Measurements from ENCODE around the gene CDH16. TPM values are rescaled to one million over a fixed set of nuclear protein-coding genes. Genes with fewer than 3 reads are reported as not detected.
"Not testable (repeated sequence)": the region's sequence is repeated elsewhere in the genome, so short reads cannot be mapped to it uniquely, and the experiment has no call there.

Gene CDH16
- not detected for total RNA-seq

GRCh38 chr16:66918803-66919568 lies at the start of gene CDH16:
TSS of gene CDH16 (minus strand) at chr16:66918885. CDS start at chr16:66918065, 820 bp downstream.
- CTCF ChIA-PET: interaction anchor here (0.6 to 3.1 kb wide), 10 partner anchors 10 to 88 kb away, joined by 3 to 12 read pairs (median 4); partner anchors contain the start of genes CES3, NAE1 and PDP2
- Mint-ChIP-seq H3K36me3 (ENCODE audit: low read depth) (no peaks in the 10 kb centered on the region), H3K27ac (no peak within 1 kb of the TSS), H3K27me3 (peaks cover 24% of the 10 kb centered on the region), H3K9me3 (no peaks in the 10 kb centered on the region), H3K4me1 (peaks cover 4% of the 10 kb centered on the region), H3K4me3 (no peak within 1 kb of the TSS)
- no peak for DNase-seq
- POLR2A ChIA-PET: no interaction called here

GRCh38 chr16:66964049-66964448 lies 45.4 kb upstream of the CDH16 start:
- Mint-ChIP-seq H3K36me3 (ENCODE audit: low read depth) (no peaks in the 10 kb centered on the region), H3K4me1 (peaks cover 30% of the 10 kb centered on the region), H3K4me3 (no peak overlapping the region), H3K9me3 (no peaks in the 10 kb centered on the region), H3K27me3 (no peaks in the 10 kb centered on the region), H3K27ac (no peak overlapping the region)
- POLR2A ChIA-PET: no interaction called here
- no peak for DNase-seq
- CTCF ChIA-PET: interaction anchor here (0.5 to 2.6 kb wide), 8 partner anchors 10 to 221 kb away, joined by 3 to 11 read pairs (median 6); no protein-coding TSS in a partner anchor

- Mint-ChIP-seq H3K36me3 (ENCODE audit: low read depth) (no peaks in the 10 kb centered on the region), H3K27ac (peak overlapping the region; percentile 91), H3K9me3 (no peaks in the 10 kb centered on the region), H3K4me1 (peaks cover 44% of the 10 kb centered on the region), H3K4me3 (peak overlapping the region; percentile 51), H3K27me3 (no peaks in the 10 kb centered on the region)
- ChIA-PET CTCF (interaction anchor here (0.8 to 4.5 kb wide), 10 partner anchors 9 to 223 kb away, joined by 3 to 19 read pairs (median 4); no protein-coding TSS in a partner anchor), POLR2A (no interaction called here)
- peak; percentile 21 for DNase-seq
Measured at GRCh38 chr16:66961914-66962313, 43.2 kb upstream of the CDH16 start.

- peak; percentile 75 for DNase-seq
- peak within 1 kb of the TSS; percentile 91 for H3K27ac Mint-ChIP-seq
- H3K4me1 Mint-ChIP-seq: peaks cover 44% of the 10 kb centered on the region
- no peaks in the 10 kb centered on the region for H3K36me3 Mint-ChIP-seq (ENCODE audit: low read depth)
- peak within 1 kb of the TSS; percentile 63 for H3K4me3 Mint-ChIP-seq
- ChIA-PET POLR2A (no interaction called here), CTCF (interaction anchor here (0.5 to 4.5 kb wide), 20 partner anchors 9 to 214 kb away, joined by 3 to 19 read pairs (median 4); partner anchors contain the start of genes CDH16 and PHAF1)
- no peaks in the 10 kb centered on the region for H3K9me3 Mint-ChIP-seq
- H3K27me3 Mint-ChIP-seq: no peaks in the 10 kb centered on the region
Measured at GRCh38 chr16:66961065-66961744, 42.5 kb upstream of the CDH16 start, which contains the start of gene CES3. TSS of gene CES3 (plus strand) at chr16:66961266. CDS start at chr16:66961308, 42 bp downstream.

- H3K36me3 Mint-ChIP-seq (ENCODE audit: low read depth): no peaks in the 10 kb centered on the region
- H3K9me3 Mint-ChIP-seq: no peaks in the 10 kb centered on the region
- H3K4me3 Mint-ChIP-seq: no peak overlapping the region
- H3K27ac Mint-ChIP-seq: peak overlapping the region; percentile 79
- CTCF ChIA-PET: interaction anchor here (0.6 to 4.5 kb wide), 6 partner anchors 18 to 211 kb away, joined by 3 to 19 read pairs (median 4); partner anchors contain the start of gene PHAF1
- POLR2A ChIA-PET: no interaction called here
- no peak for DNase-seq
- peaks cover 44% of the 10 kb centered on the region for H3K4me1 Mint-ChIP-seq
- H3K27me3 Mint-ChIP-seq: no peaks in the 10 kb centered on the region
Measured at GRCh38 chr16:66960270-66960669, 41.6 kb upstream of the CDH16 start.

- no peaks in the 10 kb centered on the region for H3K36me3 Mint-ChIP-seq (ENCODE audit: low read depth)
- DNase-seq: no peak
- peaks cover 44% of the 10 kb centered on the region for H3K4me1 Mint-ChIP-seq
- H3K27me3 Mint-ChIP-seq: no peaks in the 10 kb centered on the region
- POLR2A ChIA-PET: interaction anchor here (0.7 kb wide), 1 partner anchor 199 kb away, joined by 5 read pairs; no protein-coding TSS in a partner anchor
- CTCF ChIA-PET: interaction anchor here (0.6 to 4.5 kb wide), 8 partner anchors 9 to 331 kb away, joined by 3 to 19 read pairs (median 4); partner anchors contain the start of gene PHAF1
- no peak overlapping the region for H3K4me3 Mint-ChIP-seq
- no peak overlapping the region for H3K27ac Mint-ChIP-seq
- no peaks in the 10 kb centered on the region for H3K9me3 Mint-ChIP-seq
Measured at GRCh38 chr16:66959704-66960161, 41.0 kb upstream of the CDH16 start.

- Mint-ChIP-seq H3K27ac (peak overlapping the region; percentile 71), H3K4me3 (no peak overlapping the region), H3K4me1 (peaks cover 44% of the 10 kb centered on the region), H3K9me3 (no peaks in the 10 kb centered on the region), H3K36me3 (ENCODE audit: low read depth) (no peaks in the 10 kb centered on the region), H3K27me3 (peaks cover under 1% of the 10 kb centered on the region)
- ChIA-PET CTCF (interaction anchor here (0.6 to 4.5 kb wide), 15 partner anchors 8 to 331 kb away, joined by 3 to 19 read pairs (median 4); no protein-coding TSS in a partner anchor), POLR2A (interaction anchor here (0.7 kb wide), 1 partner anchor 200 kb away, joined by 5 read pairs; no protein-coding TSS in a partner anchor)
- DNase-seq: no peak
Measured at GRCh38 chr16:66958857-66959703, 40.4 kb upstream of the CDH16 start.

GRCh38 chr16:66956154-66956457 lies 37.4 kb upstream of the CDH16 start:
- H3K9me3 Mint-ChIP-seq; H3K27ac Mint-ChIP-seq; H3K36me3 Mint-ChIP-seq (ENCODE audit: low read depth); DNase-seq; POLR2A ChIA-PET; H3K4me3 Mint-ChIP-seq: not testable (repeated sequence)
- CTCF ChIA-PET: interaction anchor here (0.6 to 1.0 kb wide), 4 partner anchors 9 to 63 kb away, joined by 3 to 4 read pairs (median 3); partner anchors contain the start of gene CDH16
- peaks cover 20% of the 10 kb centered on the region for H3K27me3 Mint-ChIP-seq
- H3K4me1 Mint-ChIP-seq: peaks cover 32% of the 10 kb centered on the region

GRCh38 chr16:66955363-66956153 lies 36.9 kb upstream of the CDH16 start:
- H3K4me1 Mint-ChIP-seq: peaks cover 28% of the 10 kb centered on the region
- H3K36me3 Mint-ChIP-seq (ENCODE audit: low read depth); H3K4me3 Mint-ChIP-seq; DNase-seq; POLR2A ChIA-PET; H3K27ac Mint-ChIP-seq; H3K9me3 Mint-ChIP-seq: not testable (repeated sequence)
- CTCF ChIA-PET: interaction anchor here (0.6 to 1.0 kb wide), 2 partner anchors 37 to 63 kb away, joined by 3 to 4 read pairs; partner anchors contain the start of gene CDH16
- H3K27me3 Mint-ChIP-seq: peaks cover 23% of the 10 kb centered on the region

GRCh38 chr16:66954097-66954659 lies 35.5 kb upstream of the CDH16 start:
- DNase-seq: peak; percentile 87
- ChIA-PET CTCF (interaction anchor here (0.6 to 2.2 kb wide), 17 partner anchors 11 to 861 kb away, joined by 3 to 8 read pairs (median 3); partner anchors contain the start of gene NOL3), POLR2A (interaction anchor here (0.6 kb wide), 1 partner anchor 218 kb away, joined by 3 read pairs; no protein-coding TSS in a partner anchor)
- Mint-ChIP-seq H3K4me3 (no peak overlapping the region), H3K27me3 (peaks cover 35% of the 10 kb centered on the region), H3K4me1 (peaks cover 23% of the 10 kb centered on the region), H3K36me3 (ENCODE audit: low read depth) (peaks cover 4% of the 10 kb centered on the region), H3K27ac (no peak overlapping the region), H3K9me3 (peaks cover 8% of the 10 kb centered on the region)
